Ectodermal cell (in vitro differentiated cells): ENCODE measurements around the gene NPFFR2.
"Not testable (repeated sequence)": the region's sequence is repeated elsewhere in the genome, so short reads cannot be mapped to it uniquely, and the experiment has no call there.

Source experiments
- H3K27ac ChIP-seq: 2 replicates; pipeline ENCODE4 v1.7.0; 2013; ENCODE audit warnings: mild to moderate bottlenecking, low read depth, low read length; ENCODE audit not compliant: insufficient read depth, poor library complexity, severe bottlenecking
- H3K27me3 ChIP-seq: 2 replicates; pipeline ENCODE4 v1.7.0; 2013; ENCODE audit warnings: mild to moderate bottlenecking, low read length; ENCODE audit not compliant: insufficient read depth, control insufficient read depth, poor library complexity, severe bottlenecking
- H3K36me3 ChIP-seq: one replicate; pipeline ENCODE4 v1.7.0; 2013; ENCODE audit warnings: low read length; ENCODE audit not compliant: control insufficient read depth, insufficient read depth
- H3K4me1 ChIP-seq: one replicate; pipeline ENCODE4 v1.7.0; 2013; ENCODE audit warnings: low read length; ENCODE audit not compliant: control insufficient read depth, insufficient read depth
- H3K4me3 ChIP-seq: 2 replicates; pipeline ENCODE4 v1.7.0; 2013; ENCODE audit warnings: low read depth, low read length, control low read depth; ENCODE audit not compliant: insufficient read depth
- H3K9me3 ChIP-seq: 2 replicates; pipeline ENCODE4 v1.7.0; 2013; ENCODE audit warnings: mild to moderate bottlenecking, low read length, moderate library complexity; ENCODE audit not compliant: control insufficient read depth
- WGBS, 2 experiments: methylation state at CpG; one replicate each; pipeline ENCODE4 v1.1.7; 2013; ENCODE audit warnings: missing lambda C conversion rate in 2 of 2; 5-methylcytosine and 5-hydroxymethylcytosine counted together

NPFFR2 gene

GRCh38 chr4:72153634-72154033 lies 121.8 kb downstream of the NPFFR2 start:
- H3K36me3 ChIP-seq, H3K27me3 ChIP-seq, H3K4me3 ChIP-seq, H3K27ac ChIP-seq, H3K9me3 ChIP-seq, H3K4me1 ChIP-seq: not testable (repeated sequence)
- WGBS, 2 experiments = 28 to 30% methylated on average over 6 to 8 of the region's 8 CpGs

- H3K27me3 ChIP-seq, H3K27ac ChIP-seq, H3K4me3 ChIP-seq, H3K36me3 ChIP-seq, H3K4me1 ChIP-seq, H3K9me3 ChIP-seq: not testable (repeated sequence)
- WGBS, 2 experiments = 89 to 91% methylated on average over 14 of the region's 14 CpGs
These were observed 137.5 kb downstream of the NPFFR2 start for GRCh38 chr4:72169285-72169684.

GRCh38 chr4:72169861-72170260 lies 138.1 kb downstream of the NPFFR2 start:
- Histone ChIP-seq H3K9me3 (no peaks in the 10 kb centered on the region), H3K27ac (no peak overlapping the region), H3K4me1 (no peaks in the 10 kb centered on the region), H3K36me3 (no peaks in the 10 kb centered on the region), H3K4me3 (no peak overlapping the region), H3K27me3 (no peaks in the 10 kb centered on the region)
- 95 to 99% methylated on average over 3 of the region's 3 CpGs for WGBS, 2 experiments

- Histone ChIP-seq H3K9me3 (no peaks in the 10 kb centered on the region), H3K27ac (no peak overlapping the region), H3K4me3 (no peak overlapping the region), H3K4me1 (no peaks in the 10 kb centered on the region), H3K36me3 (no peaks in the 10 kb centered on the region), H3K27me3 (no peaks in the 10 kb centered on the region)
- WGBS, 2 experiments = 10 to 80% methylated on average over 1 of the region's 1 CpG
These were observed 140.0 kb downstream of the NPFFR2 start for GRCh38 chr4:72171761-72172160.

GRCh38 chr4:72179342-72179741 lies 147.5 kb downstream of the NPFFR2 start:
- H3K27me3 ChIP-seq = no peaks in the 10 kb centered on the region
- H3K27ac ChIP-seq = no peak overlapping the region
- no peaks in the 10 kb centered on the region for H3K36me3 ChIP-seq
- 100% methylated on average over 1 of the region's 1 CpG for whole genome bisulfite sequencing, 2 experiments
- no peak overlapping the region for H3K4me3 ChIP-seq
- no peaks in the 10 kb centered on the region for H3K9me3 ChIP-seq
- H3K4me1 ChIP-seq = no peaks in the 10 kb centered on the region

GRCh38 chr4:72186714-72187113 lies 154.9 kb downstream of the NPFFR2 start:
- no peaks in the 10 kb centered on the region for H3K27me3 ChIP-seq
- no peak overlapping the region for H3K4me3 ChIP-seq
- H3K27ac ChIP-seq = no peak overlapping the region
- no peaks in the 10 kb centered on the region for H3K9me3 ChIP-seq
- 89 to 96% methylated on average over 1 of the region's 1 CpG for WGBS, 2 experiments
- H3K4me1 ChIP-seq = no peaks in the 10 kb centered on the region
- H3K36me3 ChIP-seq = no peaks in the 10 kb centered on the region

GRCh38 chr4:72194046-72194445 lies 162.2 kb downstream of the NPFFR2 start:
- H3K27ac ChIP-seq = no peak overlapping the region
- no peaks in the 10 kb centered on the region for H3K9me3 ChIP-seq
- H3K4me3 ChIP-seq = no peak overlapping the region
- H3K36me3 ChIP-seq = no peaks in the 10 kb centered on the region
- no peaks in the 10 kb centered on the region for H3K4me1 ChIP-seq
- no peaks in the 10 kb centered on the region for H3K27me3 ChIP-seq
- 86 to 87% methylated on average over 7 to 8 of the region's 8 CpGs for WGBS, 2 experiments

- no peaks in the 10 kb centered on the region for H3K36me3 ChIP-seq
- WGBS, 2 experiments = 86% methylated on average over 1 of the region's 1 CpG; no CpG with 5 or more reads in 1 of the 2 experiments
These were observed 162.7 kb downstream of the NPFFR2 start for GRCh38 chr4:72194453-72194852.

More at GRCh38 chr4:72194453-72194852, 162.7 kb downstream of the NPFFR2 start:
- Histone ChIP-seq H3K27ac (no peak overlapping the region), H3K4me3 (no peak overlapping the region), H3K4me1 (no peaks in the 10 kb centered on the region), H3K27me3 (no peaks in the 10 kb centered on the region), H3K9me3 (no peaks in the 10 kb centered on the region)
